Pancreas (tissue), 10 donors: ENCODE data around the gene TFAP2E. TPM values are rescaled to one million over a fixed set of nuclear protein-coding genes. Genes with fewer than 3 reads are reported as not detected.

ENCODE experiments used
- ATAC-seq, 4 donors: fragments of 200-7000 bp; cut with Tn5 transposase; one replicate each; pipeline versions ENCODE4 v1.8.0 to v1.9.1; 2020; ENCODE audit warnings: mild to moderate bottlenecking in 4 of 4, moderate library complexity in 4 of 4
- DNase-seq, 6 donors: peaks; one replicate each; pipeline ENCODE4 v3.0.0-alpha.2; 2020
- FAIRE-seq: peaks from 2 replicates; lab custom pipeline; 2012; peaks lifted over from hg19 to GRCh38; lab: Jason Lieb, UNC
- H3K27ac ChIP-seq, 4 donors: fragments of 200-600 bp; sonication (generic); 1 replicate in 3 of 4; 2 replicates in 1 of 4; pipeline versions ENCODE4 v1.5.0 to v1.8.0; 2020
- H3K27me3 ChIP-seq, 4 donors: fragments of 200-600 bp; one replicate each; pipeline ENCODE4 v1.8.0; 2021
- H3K36me3 ChIP-seq, 3 donors: fragments of 200-600 bp; sonication (generic) in 1 of 3; one replicate each; pipeline versions ENCODE4 v1.5.0 to v1.8.0; 2020 to 2021
- H3K4me1 ChIP-seq, 3 donors: fragments of 200-600 bp; one replicate each; pipeline ENCODE4 v1.8.0; 2021
- H3K4me3 ChIP-seq, 4 donors: fragments of 200-600 bp; sonication (generic) in 2 of 4; one replicate each; pipeline versions ENCODE4 v1.5.0 to v1.8.0; 2020 to 2021
- H3K9me3 ChIP-seq, 4 donors: fragments of 200-600 bp; one replicate each; pipeline ENCODE4 v1.8.0; 2021
- CTCF ChIP-seq, 4 donors: fragments of 200-600 bp; sonication (generic) in 3 of 4; IDR thresholded peaks; one replicate each; pipeline versions ENCODE4 v1.5.0 to v1.8.0; 2021; ENCODE audit warnings: antibody characterized with exemption in 4 of 4
- WGBS, 2 donors: extraction: QIAGEN DNeasy Blood & Tissue Kit; methylation state at CpG; one replicate each; pipeline ENCODE4 v1.1.7; 2013; 5-methylcytosine and 5-hydroxymethylcytosine counted together
- intact Hi-C, 3 donors: fragments of 100-400 bp; cut with DNase I; formaldehyde crosslinking; loops; one replicate each; pipeline versions ENCODE4 v1.11.1 to v1.14.2; 2022
- polyA plus RNA-seq, 2 donors: library from polyadenylated mRNA; stranded (reverse); fragments of 200-250 nt; gene quantifications; one replicate each; pipeline ENCODE4 v1.2.3, GENCODE V29; 2013
- total RNA-seq, 6 donors: library from RNA; stranded (reverse); fragmentation: NEBNext Ultra II Directional in 4 of 6; extraction: Animal tissue kit (Norgen Biotek cat#: 25700) in 4 of 6; gene quantifications; one replicate each; pipeline versions ENCODE4 v1.2.1 to v1.2.4, GENCODE V29; 2021 to 2023
- donor health status: healthy with polysubstance abuse.
- donor health status: DM: no; HTN: no; CAD: no; lungs with moderate emphysema.
- donor health status: DM: no; HTN: no; CAD: no.
- donor health status: control.
- donor health status: control.
- donor health status: Bipolar disorder and iron deficiency.
- donor health status: DM: yes; HTN: yes; CAD: no.
- donor health status: DM: no; HTN: no; CAD: no.
- donor health status: DM: no; HTN: no; CAD: no.
- donor health status: DM: yes; HTN: yes; CAD: no.

TFAP2E gene
- total and polyA plus RNA-seq, 8 donors, result 0.08 to 2.0 (median 0.25) TPM

GRCh38 chr1:35619237-35620121, 46.4 kb downstream of the TFAP2E start:
- no peaks in the 10 kb centered on the region for H3K9me3 ChIP-seq
- no peaks in the 10 kb centered on the region for H3K4me1 ChIP-seq
- DNase-seq (no peak), FAIRE-seq (no peak), ATAC-seq (no peak)
- H3K27me3 ChIP-seq, result no peaks in the 10 kb centered on the region
- H3K27ac ChIP-seq, result no peak overlapping the region
- peaks cover 0 to 2% (median 0%) of the 10 kb centered on the region in 3 donors for H3K36me3 ChIP-seq
- WGBS, 2 donors, result 77 to 80% methylated on average over 6 of the region's 6 CpGs
- TF ChIP-seq CTCF (IDR thresholded peaks at IDR 0.05), result no peak
- intact Hi-C loops, result no loop called here
- no peak overlapping the region for H3K4me3 ChIP-seq

- H3K27me3 ChIP-seq, result no peaks in the 10 kb centered on the region
- WGBS, 2 donors, result 90 to 93% methylated on average over 4 of the region's 4 CpGs
- intact Hi-C loops, result no loop called here
- DNase-seq (no peak), FAIRE-seq (no peak), ATAC-seq (no peak)
- no peak overlapping the region for H3K27ac ChIP-seq
- no peaks in the 10 kb centered on the region for H3K9me3 ChIP-seq
- peaks cover 0 to 2% (median 0%) of the 10 kb centered on the region in 3 donors for H3K36me3 ChIP-seq
- H3K4me1 ChIP-seq, result no peaks in the 10 kb centered on the region
- no peak overlapping the region for H3K4me3 ChIP-seq
- TF ChIP-seq CTCF (IDR thresholded peaks at IDR 0.05), result no peak
These were observed 49.5 kb downstream of the TFAP2E start for GRCh38 chr1:35622510-35623178.

- no peak for TF ChIP-seq CTCF (IDR thresholded peaks at IDR 0.05)
- ATAC-seq, result peak in 1 of 4 donors; percentile 8
- DNase-seq, result no peak
- Histone ChIP-seq H3K27ac (no peak overlapping the region), H3K27me3 (no peaks in the 10 kb centered on the region), H3K4me1 (peaks cover 0 to 3% (median 3%) of the 10 kb centered on the region in 3 donors), H3K4me3 (no peak overlapping the region), H3K9me3 (no peaks in the 10 kb centered on the region), H3K36me3 (peaks cover 0 to under 1% (median 0%) of the 10 kb centered on the region in 3 donors)
- intact Hi-C loops, result no loop called here
- no peak for FAIRE-seq
These were observed 50.7 kb downstream of the TFAP2E start for GRCh38 chr1:35623832-35624231.

GRCh38 chr1:35629051-35629450, 55.9 kb downstream of the TFAP2E start:
- ATAC-seq, result peak; percentile 66 to 98 (median 80)
- Histone ChIP-seq H3K4me1 (peaks cover 0 to 11% (median 10%) of the 10 kb centered on the region in 3 donors), H3K27ac (peak overlapping the region in 2 of 4 donors; percentile 18 to 54), H3K27me3 (no peaks in the 10 kb centered on the region), H3K4me3 (no peak overlapping the region), H3K36me3 (peaks cover 0 to 32% (median 16%) of the 10 kb centered on the region in 3 donors), H3K9me3 (no peaks in the 10 kb centered on the region)
- WGBS, 2 donors, result 26 to 30% methylated on average over 2 of the region's 2 CpGs
- no peak for FAIRE-seq
- no peak for TF ChIP-seq CTCF (IDR thresholded peaks at IDR 0.05)
- peak in 2 of 6 donors; percentile 16 to 53 for DNase-seq
- intact Hi-C loops, result no loop called here
